Liver (tissue), 9 donors: ENCODE data around the gene SMAD5. TPM values are rescaled to one million over a fixed set of nuclear protein-coding genes. Genes with fewer than 3 reads are reported as not detected.

ENCODE experiments used
- DNase-seq: peaks from one replicate; pipeline ENCODE4 v3.0.0-alpha.2; 2017; ENCODE audit warnings: low spot score
- H3K27ac ChIP-seq, 2 donors: one replicate each; pipeline ENCODE4 v1.7.0; 2013; ENCODE audit warnings: inconsistent platforms in 2 of 2, low read length in 2 of 2, control low read depth in 1 of 2, low read depth in 1 of 2, mild to moderate bottlenecking in 1 of 2
- H3K27me3 ChIP-seq, 4 donors: one replicate each; pipeline versions ENCODE4 v1.6.1 to v1.7.0; 2013; ENCODE audit warnings: low read length in 3 of 4, inconsistent platforms in 1 of 4, mild to moderate bottlenecking in 1 of 4, moderate library complexity in 1 of 4; ENCODE audit not compliant: control insufficient read depth in 4 of 4, insufficient read depth in 4 of 4
- H3K36me3 ChIP-seq, 4 donors: one replicate each; pipeline versions ENCODE4 v1.6.1 to v1.7.0; 2013; ENCODE audit warnings: low read length in 3 of 4, mild to moderate bottlenecking in 3 of 4, low read depth in 1 of 4, moderate library complexity in 1 of 4; ENCODE audit not compliant: control insufficient read depth in 4 of 4, insufficient read depth in 3 of 4
- H3K4me1 ChIP-seq, 4 donors: one replicate each; pipeline versions ENCODE4 v1.6.1 to v1.7.0; 2013; ENCODE audit warnings: low read length in 3 of 4, mild to moderate bottlenecking in 3 of 4, moderate library complexity in 1 of 4; ENCODE audit not compliant: control insufficient read depth in 4 of 4, insufficient read depth in 4 of 4
- H3K4me3 ChIP-seq, 3 donors: one replicate each; pipeline versions ENCODE4 v1.6.1 to v1.7.0; 2013; ENCODE audit warnings: low read length in 3 of 3, control low read depth in 1 of 3, low read depth in 1 of 3, mild to moderate bottlenecking in 1 of 3
- H3K9ac ChIP-seq, 2 donors: one replicate each; pipeline ENCODE4 v1.7.0; 2013; ENCODE audit warnings: low read length in 2 of 2, mild to moderate bottlenecking in 2 of 2, moderate library complexity in 2 of 2, control low read depth in 1 of 2, low read depth in 1 of 2
- H3K9me3 ChIP-seq, 4 donors: one replicate each; pipeline versions ENCODE4 v1.6.1 to v1.7.0; 2013; ENCODE audit warnings: low read length in 3 of 4; ENCODE audit not compliant: control insufficient read depth in 4 of 4
- EGR1 ChIP-seq, 2 donors: IDR thresholded peaks; 2 replicates each; pipeline ENCODE4 v1.6.1; 2016 to 2018; ENCODE audit warnings: antibody characterized with exemption in 2 of 2, low read depth in 2 of 2
- HNF4A ChIP-seq, 2 donors: conservative IDR thresholded peaks; 2 replicates each; pipeline ENCODE4 v1.6.1; 2016; ENCODE audit warnings: antibody characterized with exemption in 2 of 2, mild to moderate bottlenecking in 2 of 2
- HNF4G ChIP-seq: IDR thresholded peaks from 2 replicates; pipeline ENCODE4 v1.6.1; 2016; ENCODE audit warnings: antibody characterized with exemption
- JUND ChIP-seq, 2 donors: IDR thresholded peaks; 2 replicates each; pipeline ENCODE4 v1.6.1; 2016; ENCODE audit warnings: antibody characterized with exemption in 2 of 2
- RAD21 ChIP-seq, 2 donors: IDR thresholded peaks; 2 replicates each; pipeline ENCODE4 v1.6.1; 2016; ENCODE audit warnings: antibody characterized with exemption in 2 of 2, mild to moderate bottlenecking in 2 of 2
- RXRA ChIP-seq, 2 donors: IDR thresholded peaks; 2 replicates each; pipeline ENCODE4 v1.6.1; 2017 to 2018; ENCODE audit warnings: antibody characterized with exemption in 2 of 2, mild to moderate bottlenecking in 1 of 2
- SP1 ChIP-seq: IDR thresholded peaks from 2 replicates; pipeline ENCODE4 v1.6.1; 2018; ENCODE audit warnings: antibody characterized with exemption, mild to moderate bottlenecking
- TAF1 ChIP-seq: conservative IDR thresholded peaks from 2 replicates; pipeline ENCODE4 v1.6.1; 2016; ENCODE audit warnings: antibody characterized with exemption, mild to moderate bottlenecking
- WGBS: extraction: QIAGEN DNeasy Blood & Tissue Kit; methylation state at CpG from one replicate; pipeline ENCODE4 v1.1.7; 2013; 5-methylcytosine and 5-hydroxymethylcytosine counted together
- polyA plus RNA-seq, 2 donors: library from polyadenylated mRNA; stranded (reverse) in 1 of 2; unstranded in 1 of 2; fragments of 200-250 nt in 1 of 2; fragments of >200 nt in 1 of 2; fragmentation: Nextera tagmentation in 1 of 2; extraction: Ambion mirVana in 1 of 2; gene quantifications; one replicate each; pipeline versions ENCODE4 v1.2.1 to v1.2.3, GENCODE V29; 2013 to 2015
- total RNA-seq, 2 donors: library from RNA; depleted of rRNA; stranded (reverse); fragments of >200 nt; gene quantifications; one replicate each; pipeline ENCODE4 v1.2.3, GENCODE V29; 2014
- TF ChIP-seq, protein P1 (sequence below): fragments of 150-350 bp; IDR thresholded peaks from 2 replicates; pipeline ENCODE4 v1.5.1; 2017; ENCODE audit warnings: improper control_type of control experiment, low read depth, low read length; ENCODE audit not compliant: missing input control
- TF ChIP-seq, protein P2 (sequence below): IDR thresholded peaks from 2 replicates; pipeline ENCODE4 v1.6.1; 2016; ENCODE audit warnings: antibody characterized with exemption
- TF ChIP-seq, protein P3 (sequence below): IDR thresholded peaks from 2 replicates; pipeline ENCODE4 v1.6.1; 2016; ENCODE audit warnings: antibody characterized with exemption, mild to moderate bottlenecking
- TF ChIP-seq, protein P4 (sequence below): IDR thresholded peaks from 2 replicates; pipeline ENCODE4 v1.6.1; 2016; ENCODE audit warnings: antibody characterized with exemption
- TF ChIP-seq, protein P5 (sequence below): IDR thresholded peaks from 2 replicates; pipeline ENCODE4 v1.6.1; 2016; ENCODE audit warnings: antibody characterized with exemption
- donor health status: healthy.
- donor health status: healthy.
- donor health status: healthy.
- donor health status: healthy.
- donor health status: healthy.

Gene SMAD5
- total and polyA plus RNA-seq, 4 donors: 5.9 to 42.0 (median 16.3) TPM

DNA sequence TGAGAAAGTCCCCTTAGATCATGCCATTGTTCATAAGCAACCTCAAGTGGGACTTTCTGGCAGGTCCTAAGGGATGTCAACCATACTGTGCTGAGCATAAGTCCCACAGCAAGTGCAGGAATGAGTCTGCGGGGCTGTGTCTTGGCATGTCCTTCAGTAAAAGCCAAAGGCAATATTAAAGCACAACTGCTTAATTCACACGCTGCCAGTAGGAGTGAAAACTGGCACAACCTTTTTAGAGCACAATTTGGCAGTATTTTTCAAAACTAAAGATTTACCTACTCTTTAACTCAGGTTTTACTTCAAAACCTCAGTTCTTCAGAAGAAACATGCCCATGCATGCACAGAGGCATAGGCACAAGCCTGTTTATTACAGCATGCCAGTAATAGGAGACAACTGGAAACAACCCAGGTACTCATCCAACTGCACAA, 24.4 kb upstream of the SMAD5 start:
- DNase-seq: no peak
- 91% methylated on average over 2 of the region's 2 CpGs for WGBS
- no peaks in the 10 kb centered on the region for H3K36me3 ChIP-seq
- H3K9ac ChIP-seq: no peak overlapping the region
- H3K4me3 ChIP-seq: no peak overlapping the region
- peaks cover 0 to 15% (median 4%) of the 10 kb centered on the region in 4 donors for H3K4me1 ChIP-seq
- no peaks in the 10 kb centered on the region for H3K27me3 ChIP-seq
- TF ChIP-seq, protein P1, sequence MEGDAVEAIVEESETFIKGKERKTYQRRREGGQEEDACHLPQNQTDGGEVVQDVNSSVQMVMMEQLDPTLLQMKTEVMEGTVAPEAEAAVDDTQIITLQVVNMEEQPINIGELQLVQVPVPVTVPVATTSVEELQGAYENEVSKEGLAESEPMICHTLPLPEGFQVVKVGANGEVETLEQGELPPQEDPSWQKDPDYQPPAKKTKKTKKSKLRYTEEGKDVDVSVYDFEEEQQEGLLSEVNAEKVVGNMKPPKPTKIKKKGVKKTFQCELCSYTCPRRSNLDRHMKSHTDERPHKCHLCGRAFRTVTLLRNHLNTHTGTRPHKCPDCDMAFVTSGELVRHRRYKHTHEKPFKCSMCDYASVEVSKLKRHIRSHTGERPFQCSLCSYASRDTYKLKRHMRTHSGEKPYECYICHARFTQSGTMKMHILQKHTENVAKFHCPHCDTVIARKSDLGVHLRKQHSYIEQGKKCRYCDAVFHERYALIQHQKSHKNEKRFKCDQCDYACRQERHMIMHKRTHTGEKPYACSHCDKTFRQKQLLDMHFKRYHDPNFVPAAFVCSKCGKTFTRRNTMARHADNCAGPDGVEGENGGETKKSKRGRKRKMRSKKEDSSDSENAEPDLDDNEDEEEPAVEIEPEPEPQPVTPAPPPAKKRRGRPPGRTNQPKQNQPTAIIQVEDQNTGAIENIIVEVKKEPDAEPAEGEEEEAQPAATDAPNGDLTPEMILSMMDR: no peak
- no peak overlapping the region for H3K27ac ChIP-seq
- no peaks in the 10 kb centered on the region for H3K9me3 ChIP-seq

DNA sequence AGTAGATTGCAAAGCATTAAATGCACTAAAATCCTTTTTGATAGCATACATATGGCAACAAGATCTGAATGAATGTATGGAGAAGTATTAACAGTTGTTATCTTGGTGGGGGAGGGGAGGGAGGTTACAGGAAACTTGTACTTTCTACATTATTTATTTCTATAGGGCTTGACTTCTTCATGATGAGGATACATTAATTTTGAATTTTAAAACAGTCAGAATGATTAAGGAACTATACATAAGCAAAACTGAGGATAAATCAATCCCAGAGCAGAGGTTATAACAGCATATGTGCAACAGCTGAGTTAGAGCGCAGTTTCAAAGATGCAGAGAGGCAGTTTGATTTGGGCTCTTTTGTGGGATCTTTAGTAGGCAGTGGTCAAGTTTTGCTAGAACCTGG, 23.9 kb upstream of the SMAD5 start:
- no peak overlapping the region for H3K9ac ChIP-seq
- H3K27me3 ChIP-seq: no peaks in the 10 kb centered on the region
- no peak for DNase-seq
- WGBS: 98% methylated on average over 1 of the region's 1 CpG
- peaks cover 0 to 15% (median 4%) of the 10 kb centered on the region in 4 donors for H3K4me1 ChIP-seq
- H3K36me3 ChIP-seq: no peaks in the 10 kb centered on the region
- H3K4me3 ChIP-seq: no peak overlapping the region
- TF ChIP-seq HNF4G (no peak), HNF4A (conservative IDR thresholded peaks at IDR 0.05) (no peak), RAD21 (IDR thresholded peaks at IDR 0.05) (no peak), JUND (IDR thresholded peaks at IDR 0.05) (no peak), RXRA (IDR thresholded peaks at IDR 0.05) (no peak), EGR1 (IDR thresholded peaks at IDR 0.05; ENCODE audit: low read depth in 2 of 2) (no peak), TAF1 (no peak), SP1 (no peak)
- TF ChIP-seq, protein P2, sequence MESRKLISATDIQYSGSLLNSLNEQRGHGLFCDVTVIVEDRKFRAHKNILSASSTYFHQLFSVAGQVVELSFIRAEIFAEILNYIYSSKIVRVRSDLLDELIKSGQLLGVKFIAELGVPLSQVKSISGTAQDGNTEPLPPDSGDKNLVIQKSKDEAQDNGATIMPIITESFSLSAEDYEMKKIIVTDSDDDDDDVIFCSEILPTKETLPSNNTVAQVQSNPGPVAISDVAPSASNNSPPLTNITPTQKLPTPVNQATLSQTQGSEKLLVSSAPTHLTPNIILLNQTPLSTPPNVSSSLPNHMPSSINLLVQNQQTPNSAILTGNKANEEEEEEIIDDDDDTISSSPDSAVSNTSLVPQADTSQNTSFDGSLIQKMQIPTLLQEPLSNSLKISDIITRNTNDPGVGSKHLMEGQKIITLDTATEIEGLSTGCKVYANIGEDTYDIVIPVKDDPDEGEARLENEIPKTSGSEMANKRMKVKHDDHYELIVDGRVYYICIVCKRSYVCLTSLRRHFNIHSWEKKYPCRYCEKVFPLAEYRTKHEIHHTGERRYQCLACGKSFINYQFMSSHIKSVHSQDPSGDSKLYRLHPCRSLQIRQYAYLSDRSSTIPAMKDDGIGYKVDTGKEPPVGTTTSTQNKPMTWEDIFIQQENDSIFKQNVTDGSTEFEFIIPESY: no peak
- TF ChIP-seq, protein P3, sequence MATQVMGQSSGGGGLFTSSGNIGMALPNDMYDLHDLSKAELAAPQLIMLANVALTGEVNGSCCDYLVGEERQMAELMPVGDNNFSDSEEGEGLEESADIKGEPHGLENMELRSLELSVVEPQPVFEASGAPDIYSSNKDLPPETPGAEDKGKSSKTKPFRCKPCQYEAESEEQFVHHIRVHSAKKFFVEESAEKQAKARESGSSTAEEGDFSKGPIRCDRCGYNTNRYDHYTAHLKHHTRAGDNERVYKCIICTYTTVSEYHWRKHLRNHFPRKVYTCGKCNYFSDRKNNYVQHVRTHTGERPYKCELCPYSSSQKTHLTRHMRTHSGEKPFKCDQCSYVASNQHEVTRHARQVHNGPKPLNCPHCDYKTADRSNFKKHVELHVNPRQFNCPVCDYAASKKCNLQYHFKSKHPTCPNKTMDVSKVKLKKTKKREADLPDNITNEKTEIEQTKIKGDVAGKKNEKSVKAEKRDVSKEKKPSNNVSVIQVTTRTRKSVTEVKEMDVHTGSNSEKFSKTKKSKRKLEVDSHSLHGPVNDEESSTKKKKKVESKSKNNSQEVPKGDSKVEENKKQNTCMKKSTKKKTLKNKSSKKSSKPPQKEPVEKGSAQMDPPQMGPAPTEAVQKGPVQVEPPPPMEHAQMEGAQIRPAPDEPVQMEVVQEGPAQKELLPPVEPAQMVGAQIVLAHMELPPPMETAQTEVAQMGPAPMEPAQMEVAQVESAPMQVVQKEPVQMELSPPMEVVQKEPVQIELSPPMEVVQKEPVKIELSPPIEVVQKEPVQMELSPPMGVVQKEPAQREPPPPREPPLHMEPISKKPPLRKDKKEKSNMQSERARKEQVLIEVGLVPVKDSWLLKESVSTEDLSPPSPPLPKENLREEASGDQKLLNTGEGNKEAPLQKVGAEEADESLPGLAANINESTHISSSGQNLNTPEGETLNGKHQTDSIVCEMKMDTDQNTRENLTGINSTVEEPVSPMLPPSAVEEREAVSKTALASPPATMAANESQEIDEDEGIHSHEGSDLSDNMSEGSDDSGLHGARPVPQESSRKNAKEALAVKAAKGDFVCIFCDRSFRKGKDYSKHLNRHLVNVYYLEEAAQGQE: no peak
- TF ChIP-seq, protein P4, sequence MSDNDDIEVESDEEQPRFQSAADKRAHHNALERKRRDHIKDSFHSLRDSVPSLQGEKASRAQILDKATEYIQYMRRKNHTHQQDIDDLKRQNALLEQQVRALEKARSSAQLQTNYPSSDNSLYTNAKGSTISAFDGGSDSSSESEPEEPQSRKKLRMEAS: no peak
- TF ChIP-seq, protein P1: no peak
- TF ChIP-seq, protein P5, sequence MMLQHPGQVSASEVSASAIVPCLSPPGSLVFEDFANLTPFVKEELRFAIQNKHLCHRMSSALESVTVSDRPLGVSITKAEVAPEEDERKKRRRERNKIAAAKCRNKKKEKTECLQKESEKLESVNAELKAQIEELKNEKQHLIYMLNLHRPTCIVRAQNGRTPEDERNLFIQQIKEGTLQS: no peak
- H3K27ac ChIP-seq: no peak overlapping the region
- H3K9me3 ChIP-seq: no peaks in the 10 kb centered on the region
